ENCODE results near the gene RHBDF1. TPM values are rescaled to one million over a fixed set of nuclear protein-coding genes. Genes with fewer than 3 reads are reported as not detected.

Gene RHBDF1
- total and polyA plus RNA-seq, 2 of the 13 experiments (the other 11 are each of a cell fraction or from before 2014, with no cell fraction given) = 5.4 to 26.9 TPM

DNA sequence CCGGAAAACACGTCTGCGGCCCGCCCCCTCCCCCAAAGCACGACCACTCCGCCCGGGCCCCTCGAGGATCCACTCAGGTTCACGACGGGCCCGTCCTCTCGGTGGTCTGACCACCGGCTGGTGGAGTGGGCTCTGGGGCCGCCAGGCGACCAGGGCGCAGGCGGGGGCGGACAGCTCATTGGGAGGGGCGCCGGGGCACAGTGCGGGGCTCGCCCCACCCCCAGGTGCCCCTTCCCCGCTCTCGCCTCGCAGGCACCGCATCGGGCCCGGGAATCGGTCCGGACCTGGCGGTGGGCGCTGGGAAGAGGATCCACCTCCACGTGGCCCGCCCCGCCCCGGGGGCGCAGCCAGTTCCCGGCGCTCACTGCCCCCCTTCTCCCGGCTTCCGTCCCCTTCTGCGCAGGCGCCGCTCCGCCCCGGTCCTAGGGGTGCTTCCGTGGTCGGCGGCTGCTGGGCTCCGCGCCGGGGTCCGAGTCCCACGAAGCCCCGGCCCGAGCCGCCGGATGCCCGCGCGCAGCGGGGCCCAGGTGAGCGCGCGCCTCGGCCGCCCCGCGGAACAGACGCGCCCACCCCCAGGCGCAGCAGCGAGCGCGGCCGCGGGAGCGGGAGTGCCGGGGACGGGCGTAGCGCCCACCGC is 5.5 kb upstream of the RHBDF1 start, which contains the start of gene MPG (continued):
- TF ChIP-seq PRMT3 (CRISPR knock-in tag; IDR thresholded peaks at IDR 0.05; ENCODE audit: borderline replicate concordance, low read depth) (no peak), ZFP36L2 (CRISPR knock-in tag; IDR thresholded peaks at IDR 0.05) (no peak), JUN (CRISPR knock-in tag; IDR thresholded peaks at IDR 0.05) (no peak), ZNF672 (CRISPR knock-in tag; IDR thresholded peaks at IDR 0.05) (no peak), ZNF569 (CRISPR knock-in tag; IDR thresholded peaks at IDR 0.05; ENCODE audit: borderline replicate concordance) (no peak), RFXAP (CRISPR knock-in tag; IDR thresholded peaks at IDR 0.05; ENCODE audit: borderline replicate concordance) (peak; percentile 58; the same call in 1 of the 2 replicates), ZNF44 (CRISPR knock-in tag; IDR thresholded peaks at IDR 0.05) (no peak), ZNF292 (CRISPR knock-in tag; IDR thresholded peaks at IDR 0.05; ENCODE audit: borderline replicate concordance, low read depth) (no peak), CAMTA2 (CRISPR knock-in tag; IDR thresholded peaks at IDR 0.05; ENCODE audit: borderline replicate concordance) (no peak), HNRNPK (IDR thresholded peaks at IDR 0.05; ENCODE audit: low read depth, low read length, poor library complexity, severe bottlenecking) (peak; percentile 21), ZMYM2 (CRISPR knock-in tag; IDR thresholded peaks at IDR 0.05) (0 out of 2 replicates have a peak, but pooled peaks have one; percentile 7), SATB2 (CRISPR knock-in tag; IDR thresholded peaks at IDR 0.05) (0 out of 2 replicates have a peak, but pooled peaks have one; percentile 73), ONECUT2 (CRISPR knock-in tag; IDR thresholded peaks at IDR 0.05) (no peak), ZSCAN25 (CRISPR knock-in tag; IDR thresholded peaks at IDR 0.05) (no peak), HOXA3 (CRISPR knock-in tag; IDR thresholded peaks at IDR 0.05) (peak; percentile 54)
- TF ChIP-seq, protein P1, sequence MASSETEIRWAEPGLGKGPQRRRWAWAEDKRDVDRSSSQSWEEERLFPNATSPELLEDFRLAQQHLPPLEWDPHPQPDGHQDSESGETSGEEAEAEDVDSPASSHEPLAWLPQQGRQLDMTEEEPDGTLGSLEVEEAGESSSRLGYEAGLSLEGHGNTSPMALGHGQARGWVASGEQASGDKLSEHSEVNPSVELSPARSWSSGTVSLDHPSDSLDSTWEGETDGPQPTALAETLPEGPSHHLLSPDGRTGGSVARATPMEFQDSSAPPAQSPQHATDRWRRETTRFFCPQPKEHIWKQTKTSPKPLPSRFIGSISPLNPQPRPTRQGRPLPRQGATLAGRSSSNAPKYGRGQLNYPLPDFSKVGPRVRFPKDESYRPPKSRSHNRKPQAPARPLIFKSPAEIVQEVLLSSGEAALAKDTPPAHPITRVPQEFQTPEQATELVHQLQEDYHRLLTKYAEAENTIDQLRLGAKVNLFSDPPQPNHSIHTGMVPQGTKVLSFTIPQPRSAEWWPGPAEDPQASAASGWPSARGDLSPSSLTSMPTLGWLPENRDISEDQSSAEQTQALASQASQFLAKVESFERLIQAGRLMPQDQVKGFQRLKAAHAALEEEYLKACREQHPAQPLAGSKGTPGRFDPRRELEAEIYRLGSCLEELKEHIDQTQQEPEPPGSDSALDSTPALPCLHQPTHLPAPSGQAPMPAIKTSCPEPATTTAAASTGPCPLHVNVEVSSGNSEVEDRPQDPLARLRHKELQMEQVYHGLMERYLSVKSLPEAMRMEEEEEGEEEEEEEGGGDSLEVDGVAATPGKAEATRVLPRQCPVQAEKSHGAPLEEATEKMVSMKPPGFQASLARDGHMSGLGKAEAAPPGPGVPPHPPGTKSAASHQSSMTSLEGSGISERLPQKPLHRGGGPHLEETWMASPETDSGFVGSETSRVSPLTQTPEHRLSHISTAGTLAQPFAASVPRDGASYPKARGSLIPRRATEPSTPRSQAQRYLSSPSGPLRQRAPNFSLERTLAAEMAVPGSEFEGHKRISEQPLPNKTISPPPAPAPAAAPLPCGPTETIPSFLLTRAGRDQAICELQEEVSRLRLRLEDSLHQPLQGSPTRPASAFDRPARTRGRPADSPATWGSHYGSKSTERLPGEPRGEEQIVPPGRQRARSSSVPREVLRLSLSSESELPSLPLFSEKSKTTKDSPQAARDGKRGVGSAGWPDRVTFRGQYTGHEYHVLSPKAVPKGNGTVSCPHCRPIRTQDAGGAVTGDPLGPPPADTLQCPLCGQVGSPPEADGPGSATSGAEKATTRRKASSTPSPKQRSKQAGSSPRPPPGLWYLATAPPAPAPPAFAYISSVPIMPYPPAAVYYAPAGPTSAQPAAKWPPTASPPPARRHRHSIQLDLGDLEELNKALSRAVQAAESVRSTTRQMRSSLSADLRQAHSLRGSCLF (CRISPR knock-in tag; IDR thresholded peaks at IDR 0.05; ENCODE audit: borderline replicate concordance) = no peak
- TF ChIP-seq, protein P2, sequence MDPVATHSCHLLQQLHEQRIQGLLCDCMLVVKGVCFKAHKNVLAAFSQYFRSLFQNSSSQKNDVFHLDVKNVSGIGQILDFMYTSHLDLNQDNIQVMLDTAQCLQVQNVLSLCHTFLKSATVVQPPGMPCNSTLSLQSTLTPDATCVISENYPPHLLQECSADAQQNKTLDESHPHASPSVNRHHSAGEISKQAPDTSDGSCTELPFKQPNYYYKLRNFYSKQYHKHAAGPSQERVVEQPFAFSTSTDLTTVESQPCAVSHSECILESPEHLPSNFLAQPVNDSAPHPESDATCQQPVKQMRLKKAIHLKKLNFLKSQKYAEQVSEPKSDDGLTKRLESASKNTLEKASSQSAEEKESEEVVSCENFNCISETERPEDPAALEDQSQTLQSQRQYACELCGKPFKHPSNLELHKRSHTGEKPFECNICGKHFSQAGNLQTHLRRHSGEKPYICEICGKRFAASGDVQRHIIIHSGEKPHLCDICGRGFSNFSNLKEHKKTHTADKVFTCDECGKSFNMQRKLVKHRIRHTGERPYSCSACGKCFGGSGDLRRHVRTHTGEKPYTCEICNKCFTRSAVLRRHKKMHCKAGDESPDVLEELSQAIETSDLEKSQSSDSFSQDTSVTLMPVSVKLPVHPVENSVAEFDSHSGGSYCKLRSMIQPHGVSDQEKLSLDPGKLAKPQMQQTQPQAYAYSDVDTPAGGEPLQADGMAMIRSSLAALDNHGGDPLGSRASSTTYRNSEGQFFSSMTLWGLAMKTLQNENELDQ (CRISPR knock-in tag; IDR thresholded peaks at IDR 0.05; ENCODE audit: borderline replicate concordance) = no peak
- TF ChIP-seq, protein P3, sequence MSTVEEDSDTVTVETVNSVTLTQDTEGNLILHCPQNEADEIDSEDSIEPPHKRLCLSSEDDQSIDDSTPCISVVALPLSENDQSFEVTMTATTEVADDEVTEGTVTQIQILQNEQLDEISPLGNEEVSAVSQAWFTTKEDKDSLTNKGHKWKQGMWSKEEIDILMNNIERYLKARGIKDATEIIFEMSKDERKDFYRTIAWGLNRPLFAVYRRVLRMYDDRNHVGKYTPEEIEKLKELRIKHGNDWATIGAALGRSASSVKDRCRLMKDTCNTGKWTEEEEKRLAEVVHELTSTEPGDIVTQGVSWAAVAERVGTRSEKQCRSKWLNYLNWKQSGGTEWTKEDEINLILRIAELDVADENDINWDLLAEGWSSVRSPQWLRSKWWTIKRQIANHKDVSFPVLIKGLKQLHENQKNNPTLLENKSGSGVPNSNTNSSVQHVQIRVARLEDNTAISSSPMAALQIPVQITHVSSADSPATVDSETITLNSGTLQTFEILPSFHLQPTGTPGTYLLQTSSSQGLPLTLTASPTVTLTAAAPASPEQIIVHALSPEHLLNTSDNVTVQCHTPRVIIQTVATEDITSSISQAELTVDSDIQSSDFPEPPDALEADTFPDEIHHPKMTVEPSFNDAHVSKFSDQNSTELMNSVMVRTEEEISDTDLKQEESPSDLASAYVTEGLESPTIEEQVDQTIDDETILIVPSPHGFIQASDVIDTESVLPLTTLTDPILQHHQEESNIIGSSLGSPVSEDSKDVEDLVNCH (CRISPR knock-in tag; IDR thresholded peaks at IDR 0.05) = no peak
- TF ChIP-seq, protein P4, sequence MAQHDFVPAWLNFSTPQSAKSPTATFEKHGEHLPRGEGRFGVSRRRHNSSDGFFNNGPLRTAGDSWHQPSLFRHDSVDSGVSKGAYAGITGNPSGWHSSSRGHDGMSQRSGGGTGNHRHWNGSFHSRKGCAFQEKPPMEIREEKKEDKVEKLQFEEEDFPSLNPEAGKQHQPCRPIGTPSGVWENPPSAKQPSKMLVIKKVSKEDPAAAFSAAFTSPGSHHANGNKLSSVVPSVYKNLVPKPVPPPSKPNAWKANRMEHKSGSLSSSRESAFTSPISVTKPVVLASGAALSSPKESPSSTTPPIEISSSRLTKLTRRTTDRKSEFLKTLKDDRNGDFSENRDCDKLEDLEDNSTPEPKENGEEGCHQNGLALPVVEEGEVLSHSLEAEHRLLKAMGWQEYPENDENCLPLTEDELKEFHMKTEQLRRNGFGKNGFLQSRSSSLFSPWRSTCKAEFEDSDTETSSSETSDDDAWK (CRISPR knock-in tag; IDR thresholded peaks at IDR 0.05) = no peak

All from HepG2 (cell line).